GM18858 (cell line): ENCODE measurements around the gene ISOC1.

Experiments used
- ATAC-seq: cut with Tn5 transposase; IDR thresholded peaks from one replicate; pipeline ENCODE4 v1.9.1; 2021; ENCODE audit not compliant: unreplicated experiment

Gene ISOC1

GRCh38 chr5:129094924-129095899 lies 663 bp downstream of the ISOC1 start:
- ATAC-seq: peak; percentile 24

GRCh38 chr5:129096382-129096991 lies 1.9 kb downstream of the ISOC1 start:
- ATAC-seq: no peak

DNA sequence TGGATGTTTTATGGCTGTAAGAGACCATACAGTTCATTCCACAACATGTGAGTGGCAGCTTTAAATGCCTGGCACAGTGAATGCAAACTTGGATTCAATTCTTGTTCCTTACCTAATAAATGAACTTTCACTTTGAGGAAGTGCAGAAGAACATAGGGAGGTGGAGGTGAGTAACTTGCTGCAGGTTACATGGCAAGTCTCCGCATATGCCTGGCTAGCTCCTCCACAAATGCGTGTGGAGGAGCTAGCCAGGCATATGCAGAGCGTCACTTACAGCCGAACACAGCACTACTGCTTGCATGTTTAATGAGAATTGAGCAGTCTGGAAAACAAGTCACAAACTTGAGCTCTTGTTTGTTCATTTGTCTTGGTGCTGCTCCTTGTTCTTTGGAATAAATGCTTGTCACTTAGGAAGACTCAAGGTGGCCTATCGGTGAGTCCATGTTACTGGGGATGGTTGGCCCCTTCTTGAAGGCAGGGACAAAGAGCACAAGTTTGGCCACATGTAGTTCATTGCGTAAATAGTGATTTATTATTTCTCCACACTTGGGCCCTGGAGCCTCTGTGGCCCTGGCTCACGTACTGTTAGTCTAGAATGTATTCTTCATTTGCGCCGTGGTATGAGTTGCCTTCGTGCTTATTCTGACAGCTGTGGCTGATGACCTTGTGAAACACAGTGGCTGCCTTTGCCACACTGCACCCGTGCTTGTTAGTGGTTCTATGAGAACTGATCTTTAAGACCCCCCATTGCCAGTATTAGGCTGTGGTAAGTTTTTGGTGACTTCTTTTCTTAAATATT lies 3.1 kb downstream of the ISOC1 start:
- ATAC-seq: no peak

DNA sequence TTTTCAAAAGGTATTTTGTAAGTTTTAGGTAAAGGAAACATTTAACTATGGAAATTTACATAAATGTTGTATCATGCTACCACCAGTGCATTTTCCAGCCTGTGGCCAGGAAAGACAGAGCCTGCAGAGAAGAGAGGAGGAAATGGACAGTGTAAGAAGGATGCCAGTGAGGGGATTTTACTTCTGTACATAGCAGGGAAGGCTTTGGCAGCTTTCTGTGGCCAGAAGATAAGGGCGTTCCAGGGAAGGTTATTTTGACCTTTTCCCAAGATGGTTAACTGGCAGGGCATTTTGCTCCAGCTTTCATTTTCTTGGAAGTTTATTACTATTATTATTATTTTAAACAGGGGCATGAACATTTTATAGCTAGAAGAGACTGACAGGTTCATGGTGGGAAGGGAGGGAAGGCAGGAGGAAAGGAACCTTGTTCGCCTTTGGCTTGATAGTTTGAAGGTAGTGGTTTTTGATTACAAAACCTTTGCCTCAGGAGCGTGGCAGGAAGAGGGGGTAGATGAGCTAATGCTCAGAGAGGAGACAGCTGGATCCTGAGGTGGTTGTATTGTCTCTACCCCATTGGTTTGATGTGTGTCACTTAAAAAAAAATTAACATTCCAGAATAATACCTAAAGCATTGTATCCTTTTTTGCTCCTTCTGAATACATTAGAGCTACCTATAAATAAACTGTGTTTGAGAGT lies 4.1 kb downstream of the ISOC1 start:
- ATAC-seq: no peak

DNA sequence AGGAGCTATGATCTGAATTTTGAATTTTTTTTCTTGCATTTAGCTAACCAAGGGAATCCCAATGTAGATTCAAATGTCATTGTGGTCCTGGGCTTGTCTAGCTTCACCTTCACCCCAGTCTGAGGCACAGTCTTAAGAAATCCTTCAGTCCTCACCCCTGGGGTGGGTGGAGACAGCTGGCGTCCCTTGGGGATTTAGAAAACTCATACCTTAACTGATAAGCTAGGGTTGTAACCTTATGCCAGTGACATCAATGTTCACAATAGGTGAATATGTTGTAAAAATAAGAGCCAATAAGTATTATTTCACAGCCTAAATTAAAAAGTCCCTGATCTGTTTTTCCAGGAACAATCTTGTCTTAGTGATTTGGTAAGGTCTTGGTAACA lies 4.6 kb downstream of the ISOC1 start:
- no peak for ATAC-seq

- no peak for ATAC-seq
These were observed 7.2 kb downstream of the ISOC1 start for GRCh38 chr5:129101794-129102193.

- ATAC-seq: no peak
These were observed 8.8 kb downstream of the ISOC1 start for GRCh38 chr5:129103397-129103796.

DNA sequence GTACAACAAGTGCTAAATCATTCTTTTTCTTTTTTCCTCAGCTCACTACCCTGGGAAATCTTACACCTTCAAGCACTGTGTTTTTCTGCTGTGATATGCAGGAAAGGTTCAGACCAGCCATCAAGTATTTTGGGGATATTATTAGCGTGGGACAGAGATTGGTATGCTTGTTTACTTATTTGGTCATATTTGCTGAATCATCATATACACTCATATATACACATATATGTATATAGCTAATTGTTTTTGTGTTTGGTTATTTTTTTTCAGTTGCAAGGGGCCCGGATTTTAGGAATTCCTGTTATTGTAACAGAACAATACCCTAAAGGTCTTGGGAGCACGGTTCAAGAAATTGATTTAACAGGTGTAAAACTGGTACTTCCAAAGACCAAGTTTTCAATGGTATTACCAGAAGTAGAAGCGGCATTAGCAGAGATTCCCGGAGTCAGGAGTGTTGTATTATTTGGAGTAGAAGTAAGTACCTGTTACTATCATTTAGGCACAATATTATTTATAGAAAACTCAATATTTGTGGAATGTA lies 10.4 kb downstream of the ISOC1 start:
- no peak for ATAC-seq

GRCh38 chr5:129107637-129108036 lies 13.1 kb downstream of the ISOC1 start:
- ATAC-seq: no peak

GRCh38 chr5:129110742-129111141 lies 16.2 kb downstream of the ISOC1 start:
- ATAC-seq: no peak

DNA sequence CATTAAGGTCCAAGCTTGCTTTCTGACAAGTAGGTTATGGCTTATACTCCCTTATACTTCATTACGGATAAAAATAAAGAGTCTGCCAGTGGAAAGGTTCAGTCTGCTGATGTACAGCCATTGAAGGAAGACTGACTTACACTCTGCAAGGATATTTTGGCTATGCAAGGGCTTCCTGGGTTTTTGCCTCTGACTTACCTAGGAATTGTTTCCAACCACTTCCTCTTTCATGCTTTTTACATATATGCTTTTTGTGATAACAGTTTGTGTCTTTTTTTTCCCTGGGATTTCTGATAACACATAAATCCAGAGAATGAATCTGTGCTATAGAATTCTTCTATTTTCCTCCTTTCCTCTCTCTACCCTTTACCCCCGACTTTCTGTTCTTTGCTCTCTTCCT lies 16.8 kb downstream of the ISOC1 start:
- no peak for ATAC-seq

DNA sequence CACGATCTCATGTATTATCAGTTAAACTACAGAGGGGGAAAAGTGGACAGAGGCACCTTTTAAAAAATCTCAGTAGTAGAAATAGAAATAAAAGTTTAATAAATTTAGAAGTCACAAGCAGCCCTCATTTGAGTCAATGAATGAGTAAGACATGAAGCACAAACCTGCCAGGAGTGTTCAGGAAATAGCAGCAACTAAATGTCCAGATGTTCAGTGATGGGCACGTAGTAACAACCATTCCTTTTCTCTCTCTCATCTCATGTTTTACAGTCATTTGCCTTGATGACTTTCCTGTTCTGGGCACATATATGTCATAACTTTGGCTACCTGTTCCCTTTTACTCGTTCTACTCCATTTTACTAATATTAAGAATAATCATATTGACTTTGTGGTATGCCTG lies 17.7 kb downstream of the ISOC1 start:
- no peak for ATAC-seq

GRCh38 chr5:129113867-129114266 lies 19.3 kb downstream of the ISOC1 start:
- no peak for ATAC-seq

GRCh38 chr5:129114539-129115193 lies 20.1 kb downstream of the ISOC1 start:
- no peak for ATAC-seq

DNA sequence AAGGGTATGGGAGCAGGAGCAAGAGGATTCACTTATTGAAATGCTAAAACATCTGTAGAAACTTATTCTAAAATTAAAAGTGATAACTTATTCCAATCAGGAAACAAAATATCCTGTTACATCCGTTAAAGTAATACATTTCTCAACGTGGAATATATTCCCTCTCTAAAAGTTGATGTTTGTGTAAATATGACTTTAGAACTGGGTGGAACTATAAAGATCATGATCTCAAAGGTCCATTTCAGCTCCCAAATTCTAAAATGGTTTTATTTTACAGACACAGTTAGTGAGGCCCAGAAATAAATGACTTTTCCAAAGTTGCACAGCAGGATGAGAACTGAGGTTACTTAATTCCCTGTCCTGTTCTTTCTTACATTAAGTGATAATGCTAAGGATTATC lies 21.1 kb downstream of the ISOC1 start:
- ATAC-seq: no peak

DNA sequence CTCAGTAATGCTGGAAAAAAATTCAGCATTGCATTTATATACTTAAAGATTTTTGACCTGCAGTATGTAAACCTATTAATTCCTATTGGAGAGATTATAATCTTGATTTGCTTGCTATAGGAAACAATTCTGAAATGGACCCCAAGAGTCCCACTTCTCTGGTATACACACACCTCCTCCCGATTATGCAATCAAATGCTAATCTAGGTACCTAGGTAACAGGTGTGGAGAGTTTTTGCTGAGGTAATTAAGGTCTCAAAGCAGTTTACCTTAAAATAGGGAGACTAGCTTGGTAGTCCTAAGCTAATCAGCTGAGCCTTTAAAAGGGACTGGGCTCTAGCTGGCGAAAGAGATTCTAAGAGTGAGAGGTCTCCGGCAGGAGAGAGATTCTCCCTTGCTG lies 22.2 kb downstream of the ISOC1 start:
- no peak for ATAC-seq

DNA sequence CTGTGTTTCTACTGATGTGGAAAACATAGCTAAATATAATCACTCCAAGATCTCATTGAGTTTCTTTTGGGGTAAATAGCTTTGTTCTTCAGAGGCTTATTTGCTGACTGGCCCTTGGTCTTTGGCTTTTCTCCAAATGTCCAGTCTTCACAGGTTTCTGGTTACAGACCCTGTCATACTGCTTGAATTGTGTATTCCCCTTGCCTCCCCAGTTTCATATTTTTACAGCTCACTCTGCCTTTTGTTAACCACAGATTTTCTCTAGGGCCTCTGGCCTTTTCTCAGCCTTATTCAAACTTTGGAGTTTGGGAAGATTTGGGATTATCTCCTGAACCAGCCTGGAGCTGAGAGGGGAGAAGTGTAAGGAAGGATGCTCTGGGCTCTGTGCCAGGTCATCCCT lies 23.9 kb downstream of the ISOC1 start:
- ATAC-seq: no peak

DNA sequence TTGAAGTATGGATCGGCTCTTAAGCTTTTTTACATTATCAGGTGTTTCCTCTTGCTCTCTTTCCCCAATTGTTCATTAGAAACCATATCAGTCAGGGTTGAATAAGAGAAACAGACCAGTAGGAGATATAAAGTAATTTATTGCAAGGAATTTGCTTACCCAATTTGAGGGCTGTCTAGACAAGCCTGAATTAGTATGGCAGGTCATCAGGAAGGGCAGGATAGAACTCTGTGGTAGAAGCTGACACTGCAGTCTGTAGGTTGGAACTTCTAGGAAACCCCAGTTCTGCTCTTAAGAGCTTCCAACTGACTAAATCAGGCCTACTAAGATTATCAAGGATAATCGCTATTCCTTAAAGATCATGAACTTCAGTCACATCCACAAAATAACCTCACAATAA lies 24.3 kb downstream of the ISOC1 start:
- no peak for ATAC-seq

DNA sequence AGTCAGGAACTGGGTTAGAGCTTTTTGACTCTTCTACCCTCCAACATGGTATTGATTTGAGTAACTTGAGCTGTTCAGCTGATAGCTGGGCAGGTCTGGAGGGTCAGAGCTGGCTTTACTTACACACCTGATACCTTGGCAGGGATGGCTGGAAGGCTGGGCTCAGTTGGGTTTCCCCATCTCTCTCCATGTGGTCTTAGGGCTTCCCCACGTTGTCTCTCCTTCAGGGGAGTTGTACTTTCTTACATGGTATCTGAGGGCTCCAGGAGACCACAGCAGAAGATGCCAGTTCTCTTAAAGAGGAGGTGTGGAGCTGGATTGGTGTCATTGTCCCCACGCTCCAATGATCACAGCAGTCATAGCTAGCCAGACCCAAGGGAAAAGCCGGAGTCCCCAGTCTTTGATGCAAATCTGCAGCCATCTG lies 25.6 kb downstream of the ISOC1 start:
- peak; percentile 65 for ATAC-seq

DNA sequence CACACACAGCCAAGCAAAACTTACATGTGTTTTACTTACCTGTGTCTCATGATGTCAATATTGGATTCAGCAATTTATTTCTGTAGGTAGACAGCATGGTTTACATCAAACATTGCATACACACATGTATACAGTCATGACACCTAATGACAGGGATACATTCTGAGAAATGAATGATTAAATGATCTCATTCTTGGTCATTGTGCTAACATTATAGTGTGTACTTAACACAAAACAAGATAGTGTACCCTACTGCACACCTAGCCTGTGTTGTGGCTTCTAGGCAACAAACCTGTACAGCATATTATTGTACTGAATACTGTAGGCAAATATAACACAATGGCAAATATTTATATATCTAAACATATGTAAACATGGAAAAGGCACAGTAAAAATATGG lies 28.0 kb downstream of the ISOC1 start:
- no peak for ATAC-seq
